ENCODE data around the gene MTMR2.

GRCh38 chr11:95918720-95919119 lies 5.2 kb downstream of the MTMR2 start:
- TF ChIP-seq ELF4 (IDR thresholded peaks at IDR 0.05), result no peak
- TF ChIP-seq HDGF (IDR thresholded peaks at IDR 0.05; ENCODE audit: borderline replicate concordance), result no peak
- no peak for TF ChIP-seq NFRKB (IDR thresholded peaks at IDR 0.05)
- TF ChIP-seq CTBP1 (IDR thresholded peaks at IDR 0.05; ENCODE audit: borderline replicate concordance), result no peak
